Ishikawa (cell line): ENCODE data around the gene AKR1C2.

Source experiments
- CEBPB ChIP-seq: IDR thresholded peaks from 2 replicates; pipeline ENCODE4 v1.6.1; 2012
- CREB1 ChIP-seq: IDR thresholded peaks from 2 replicates; pipeline ENCODE4 v1.6.1; 2012; ENCODE audit warnings: low read depth
- EGR1 ChIP-seq: IDR thresholded peaks from 2 replicates; pipeline ENCODE4 v1.6.1; 2012
- EP300 ChIP-seq: IDR thresholded peaks from 2 replicates; pipeline ENCODE4 v1.6.1; 2012; ENCODE audit warnings: borderline replicate concordance
- FOXM1 ChIP-seq: IDR thresholded peaks from 2 replicates; pipeline ENCODE4 v1.6.1; 2012; ENCODE audit warnings: low read depth, borderline replicate concordance
- MAX ChIP-seq: IDR thresholded peaks from 2 replicates; pipeline ENCODE4 v1.6.1; 2012
- NFIC ChIP-seq: IDR thresholded peaks from 2 replicates; pipeline ENCODE4 v1.6.1; 2012
- RAD21 ChIP-seq: IDR thresholded peaks from 2 replicates; pipeline ENCODE4 v1.6.1; 2012; ENCODE audit warnings: low read depth
- REST ChIP-seq: IDR thresholded peaks from 2 replicates; pipeline ENCODE4 v1.6.1; 2012; ENCODE audit warnings: low read depth, mild to moderate bottlenecking
- TAF1 ChIP-seq: IDR thresholded peaks from 2 replicates; pipeline ENCODE4 v1.6.1; 2012; ENCODE audit warnings: low read depth, mild to moderate bottlenecking
- TCF12 ChIP-seq: IDR thresholded peaks from 2 replicates; pipeline ENCODE4 v1.6.1; 2012; ENCODE audit warnings: low read depth
- TEAD4 ChIP-seq: IDR thresholded peaks from 2 replicates; pipeline ENCODE4 v1.6.1; 2012
- USF1 ChIP-seq: IDR thresholded peaks from 2 replicates; pipeline ENCODE4 v1.6.1; 2012
- YY1 ChIP-seq: IDR thresholded peaks from 2 replicates; pipeline ENCODE4 v1.6.1; 2012; ENCODE audit warnings: low read depth
- ZBTB7A ChIP-seq: IDR thresholded peaks from 2 replicates; pipeline ENCODE4 v1.6.1; 2012; ENCODE audit warnings: low read depth

AKR1C2 gene

GRCh38 chr10:5035356-5035755, 31.7 kb upstream of the AKR1C2 start:
- TF ChIP-seq ZBTB7A, result no peak
- no peak for TF ChIP-seq RAD21
- TF ChIP-seq YY1, result no peak
- TF ChIP-seq REST, result no peak
- no peak for TF ChIP-seq EP300
- TF ChIP-seq TCF12, result no peak
- TF ChIP-seq TAF1, result no peak
- no peak for TF ChIP-seq TEAD4
- no peak for TF ChIP-seq MAX
- no peak for TF ChIP-seq CREB1
- no peak for TF ChIP-seq CEBPB
- no peak for TF ChIP-seq NFIC
- TF ChIP-seq EGR1, result no peak
- TF ChIP-seq FOXM1, result no peak
- no peak for TF ChIP-seq USF1

- TF ChIP-seq NFIC (no peak), EGR1 (no peak), MAX (no peak), EP300 (no peak), TAF1 (no peak)
These were observed 30.9 kb upstream of the AKR1C2 start for GRCh38 chr10:5034588-5034987.

- no peak for TF ChIP-seq NFIC
- no peak for TF ChIP-seq FOXM1
- no peak for TF ChIP-seq EGR1
- TF ChIP-seq MAX, result no peak
- no peak for TF ChIP-seq TCF12
- TF ChIP-seq CREB1, result no peak
- TF ChIP-seq ZBTB7A, result no peak
- TF ChIP-seq YY1, result no peak
- no peak for TF ChIP-seq REST
- TF ChIP-seq RAD21, result no peak
- TF ChIP-seq CEBPB, result no peak
- no peak for TF ChIP-seq USF1
- no peak for TF ChIP-seq EP300
- TF ChIP-seq TEAD4, result no peak
These were observed 29.6 kb upstream of the AKR1C2 start for GRCh38 chr10:5033061-5033778.

GRCh38 chr10:5030989-5031388, 27.3 kb upstream of the AKR1C2 start:
- TF ChIP-seq EGR1, result no peak
- TF ChIP-seq RAD21, result no peak
- no peak for TF ChIP-seq EP300
- TF ChIP-seq TAF1, result no peak
- TF ChIP-seq YY1, result no peak
- TF ChIP-seq CREB1, result no peak
- TF ChIP-seq FOXM1, result no peak
- TF ChIP-seq NFIC, result no peak
- no peak for TF ChIP-seq ZBTB7A

- TF ChIP-seq EP300 (no peak), MAX (no peak), EGR1 (no peak), YY1 (no peak), TAF1 (no peak), CREB1 (no peak), FOXM1 (no peak), ZBTB7A (no peak), CEBPB (no peak)
These were observed 19.6 kb upstream of the AKR1C2 start for GRCh38 chr10:5023177-5023805.
